Cardiac septum (tissue), 1 donor: ENCODE data around the gene DHRS4. TPM values are rescaled to one million over a fixed set of nuclear protein-coding genes. Genes with fewer than 3 reads are reported as not detected.
"Not testable (repeated sequence)": the region's sequence is repeated elsewhere in the genome, so short reads cannot be mapped to it uniquely, and the experiment has no call there.

Source experiments
- DNase-seq: peaks from one replicate; pipeline ENCODE4 v3.0.0-alpha.2; 2020; ENCODE audit warnings: low spot score
- intact Hi-C: fragments of 100-400 bp; cut with DNase I; formaldehyde crosslinking; loops from one replicate; pipeline ENCODE4 v1.14.0; 2022
- total RNA-seq: library from RNA; stranded (reverse); fragmentation: NEBNext Ultra II Directional; extraction: Animal tissue kit (Norgen Biotek cat#: 25700); gene quantifications from one replicate; pipeline ENCODE4 v1.2.1, GENCODE V29; 2021
- donor health status: DM: no; HTN: no; CAD: no.

Gene DHRS4
- total RNA-seq, 1 donor from 2014 or later, result 26.0 TPM

DNA sequence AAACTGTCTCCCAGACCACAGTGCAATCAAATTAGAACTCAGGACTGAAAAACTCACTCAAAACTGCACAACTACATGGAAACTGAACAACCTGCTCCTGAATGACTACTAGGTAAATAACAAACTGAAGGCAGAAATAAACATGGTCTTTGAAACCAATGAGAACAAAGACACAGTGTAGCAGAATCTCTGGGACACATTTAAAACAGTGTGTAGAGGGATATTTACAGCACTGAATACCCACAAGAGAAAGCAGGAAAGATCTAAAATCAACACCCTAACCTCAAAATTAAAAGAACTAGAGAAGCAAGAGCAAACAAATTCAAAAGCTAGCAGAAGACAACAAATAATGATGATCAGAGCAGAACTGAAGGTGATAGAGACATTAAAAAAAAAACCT lies 20.5 kb downstream of the DHRS4 start:
- not testable (repeated sequence) for DNase-seq
- intact Hi-C loops, result loop anchor here (2.0 kb wide), 1 partner anchor 41 kb away; no protein-coding TSS in a partner anchor

- intact Hi-C loops, DNase-seq: not testable (repeated sequence)
These were observed 23.6 kb downstream of the DHRS4 start for GRCh38 chr14:23977208-23977607.

- DNase-seq, result not testable (repeated sequence)
- intact Hi-C loops, result loop anchor here (10.0 kb wide), 1 partner anchor 113 kb away; the partner anchor contains the start of gene PCK2
These were observed 28.6 kb downstream of the DHRS4 start for GRCh38 chr14:23981951-23982813.

DNA sequence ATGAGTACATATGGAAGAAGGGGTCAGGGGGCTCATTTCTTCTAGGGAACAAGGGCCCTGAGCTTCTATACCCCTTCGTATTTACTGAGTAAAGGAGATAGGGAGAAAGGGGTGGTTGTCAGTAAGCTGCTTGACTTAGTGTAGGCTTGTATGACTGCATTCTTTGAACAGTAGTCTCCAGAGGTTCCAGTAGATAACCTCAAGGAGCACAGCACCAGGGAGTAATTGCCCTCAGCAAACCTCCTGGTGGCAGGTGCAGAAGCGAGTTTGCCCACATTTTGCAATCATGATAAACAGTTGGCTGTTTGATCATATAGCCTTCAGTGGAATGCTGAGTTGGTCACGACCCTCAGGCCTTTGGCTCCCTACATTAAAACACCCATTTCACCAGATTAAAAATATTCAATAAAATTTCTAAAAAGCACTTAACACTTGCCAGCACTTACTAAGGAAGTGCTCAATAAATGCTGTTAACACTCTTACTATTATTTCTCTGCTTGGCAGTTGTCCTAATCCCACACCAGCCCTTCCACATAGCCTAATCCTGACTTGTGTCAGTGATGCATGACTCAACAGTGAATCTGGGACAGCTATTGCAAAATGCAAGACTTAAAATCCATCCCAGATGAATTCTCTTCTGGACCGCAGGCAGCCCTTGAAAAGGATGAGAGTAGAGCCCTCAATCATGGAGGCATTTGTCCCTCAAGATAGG lies 31.5 kb downstream of the DHRS4 start:
- intact Hi-C loops, result loop anchor here (10.0 kb wide), 1 partner anchor 110 kb away; the partner anchor contains the start of gene PCK2

DNA sequence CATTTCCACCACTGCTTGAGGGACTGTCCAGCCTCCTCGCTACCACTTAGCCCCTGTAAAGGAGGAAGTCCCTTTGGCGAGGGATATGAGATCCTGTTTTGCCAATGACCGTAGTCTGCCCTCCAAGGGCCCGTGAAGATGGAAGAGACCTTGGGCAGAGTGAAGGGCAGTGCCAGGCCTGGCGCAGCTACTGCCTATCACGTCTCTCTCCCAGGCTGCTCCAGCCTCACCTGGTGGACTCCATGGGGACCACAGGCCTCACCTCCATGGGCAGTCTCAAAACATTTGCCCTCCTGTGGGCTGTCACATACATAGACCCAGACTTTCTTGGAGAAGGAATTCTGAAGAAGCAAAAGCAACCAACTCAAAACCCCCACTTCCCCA lies 34.6 kb downstream of the DHRS4 start:
- not testable (repeated sequence) for DNase-seq
- intact Hi-C loops, result loop anchor here (10.0 kb wide), 1 partner anchor 107 kb away; the partner anchor contains the start of gene PCK2

More for the DNA sequence above, 31.5 kb downstream of the DHRS4 start:
- DNase-seq, result no peak

GRCh38 chr14:23988607-23989363 lies 35.2 kb downstream of the DHRS4 start, which contains the start of gene DHRS4L2:
TSS of gene DHRS4L2 (plus strand) at chr14:23988929. CDS start at chr14:23988948, 19 bp downstream.
- DNase-seq, result peak; percentile 94
- intact Hi-C loops, result loop anchor here (10.0 kb wide), 1 partner anchor 106 kb away; the partner anchor contains the start of gene PCK2

GRCh38 chr14:23989734-23990445 lies 36.3 kb downstream of the DHRS4 start:
- intact Hi-C loops, result loop anchor here (10.0 kb wide), 1 partner anchor 105 kb away; the partner anchor contains the start of gene PCK2
- DNase-seq, result peak; percentile 76

DNA sequence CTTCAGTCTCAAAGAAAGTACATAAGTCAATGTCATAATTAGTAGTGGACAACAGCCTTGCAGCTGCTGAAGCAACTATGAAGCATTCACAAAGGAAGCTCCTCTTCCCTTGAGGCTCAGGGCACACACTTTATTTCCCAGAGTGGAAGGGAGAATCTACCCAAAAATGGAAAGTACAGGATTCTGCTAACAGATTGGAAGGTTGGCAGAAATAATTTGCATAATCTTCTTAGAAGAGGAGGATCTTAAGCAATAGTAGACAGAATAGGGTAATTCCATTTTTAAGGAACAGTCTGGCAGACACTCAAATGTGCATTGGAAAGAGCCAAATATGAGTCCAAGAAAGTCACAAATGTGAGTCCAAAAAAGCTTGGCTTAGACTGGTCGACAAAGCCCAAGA lies 37.4 kb downstream of the DHRS4 start:
- intact Hi-C loops, result not testable (repeated sequence)

DNA sequence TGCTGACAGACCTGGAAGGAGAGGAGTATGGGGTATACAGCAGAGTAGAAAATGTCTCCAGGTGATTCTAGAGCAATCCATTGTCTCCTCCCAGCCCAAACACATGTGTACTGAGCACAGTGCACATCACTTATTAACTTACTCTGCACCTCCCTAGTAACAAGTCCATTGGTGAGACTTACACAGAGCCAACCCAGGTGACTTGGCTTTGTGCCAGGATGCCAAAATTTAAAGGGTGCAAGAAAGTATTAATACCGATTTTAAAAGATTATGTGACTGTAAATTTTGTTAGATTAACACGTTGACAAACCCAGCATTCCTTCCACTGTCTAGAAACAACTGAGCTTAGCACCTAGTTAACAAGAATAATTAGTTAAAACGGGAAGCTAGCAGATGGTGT lies 39.5 kb downstream of the DHRS4 start:
- DNase-seq, intact Hi-C loops: not testable (repeated sequence)

More for the DNA sequence above, 37.4 kb downstream of the DHRS4 start:
- DNase-seq, result not testable (repeated sequence)

DNA sequence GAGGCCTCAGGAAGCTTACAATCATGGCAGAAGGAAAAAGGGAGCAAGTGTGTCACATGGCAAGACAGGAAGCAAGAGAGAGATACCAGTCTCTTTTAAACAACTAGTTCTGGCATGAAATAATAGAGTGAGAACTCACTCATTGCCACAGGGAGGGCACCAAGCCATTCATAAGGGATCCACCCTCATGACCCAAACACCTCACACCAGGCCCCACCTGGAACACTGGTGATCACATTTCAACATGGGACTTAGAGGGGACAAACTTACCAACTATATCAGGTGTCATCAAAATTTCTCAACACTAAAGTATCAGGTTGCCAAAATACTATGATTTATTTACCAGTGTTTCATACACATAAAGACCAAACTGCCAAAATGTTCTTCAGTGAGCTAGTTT lies 42.4 kb downstream of the DHRS4 start:
- intact Hi-C loops, DNase-seq: not testable (repeated sequence)

- DNase-seq, intact Hi-C loops: not testable (repeated sequence)
These were observed 43.3 kb downstream of the DHRS4 start for GRCh38 chr14:23996825-23997224.

DNA sequence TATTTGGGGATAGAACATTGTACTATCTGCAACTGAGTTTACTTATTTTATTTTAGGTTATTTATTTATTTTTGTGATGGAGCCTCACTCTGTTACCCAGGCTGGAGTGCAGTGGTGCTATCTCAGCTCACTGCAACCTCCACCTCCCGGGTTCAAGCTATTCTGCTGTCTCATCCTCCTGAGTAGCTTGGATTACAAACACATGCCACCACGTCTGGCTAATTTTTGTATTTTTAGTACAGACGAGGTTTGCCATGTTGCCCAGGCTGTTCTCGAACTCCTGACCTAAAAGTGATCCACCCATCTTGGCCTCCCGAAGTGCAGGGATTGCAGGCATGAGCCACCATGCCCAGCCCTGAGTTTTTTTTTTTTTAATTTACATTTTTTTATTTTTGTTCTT lies 46.1 kb downstream of the DHRS4 start:
- DNase-seq, intact Hi-C loops: not testable (repeated sequence)

GRCh38 chr14:24001078-24001477 lies 47.5 kb downstream of the DHRS4 start:
- intact Hi-C loops, DNase-seq: not testable (repeated sequence)

GRCh38 chr14:24001679-24002078 lies 48.1 kb downstream of the DHRS4 start:
- intact Hi-C loops, result not testable (repeated sequence)

GRCh38 chr14:24006471-24006816 lies 52.9 kb downstream of the DHRS4 start:
- intact Hi-C loops, result not testable (repeated sequence)

More at GRCh38 chr14:24001679-24002078, 48.1 kb downstream of the DHRS4 start:
- not testable (repeated sequence) for DNase-seq

GRCh38 chr14:24006817-24007652 lies 53.5 kb downstream of the DHRS4 start:
- DNase-seq, result peak; percentile 80
- intact Hi-C loops, result not testable (repeated sequence)

More at GRCh38 chr14:24006471-24006816, 52.9 kb downstream of the DHRS4 start:
- not testable (repeated sequence) for DNase-seq

DNA sequence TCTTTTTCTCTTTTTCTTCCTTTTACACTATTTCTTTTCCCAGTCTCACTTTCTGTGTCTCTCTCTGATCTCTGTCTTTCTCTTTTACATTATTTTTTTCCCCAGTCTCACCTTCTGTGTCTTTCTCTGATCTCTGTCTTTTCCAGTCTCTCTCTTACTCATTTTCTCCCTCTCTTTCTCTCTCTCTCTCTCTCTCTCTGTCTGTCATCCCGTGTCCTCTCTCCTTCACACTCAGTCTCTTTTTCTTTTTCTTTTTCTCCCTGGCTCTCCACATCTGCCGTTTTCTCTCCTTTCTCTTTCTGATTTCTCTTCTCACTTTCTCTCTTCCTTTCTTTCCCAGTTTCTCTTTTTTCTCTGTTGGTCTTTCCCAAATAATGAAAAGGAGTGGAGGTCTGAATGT lies 57.5 kb downstream of the DHRS4 start:
- DNase-seq, result no peak
- intact Hi-C loops, result loop anchor here (5.0 kb wide), 1 partner anchor 81 kb away; the partner anchor contains the start of gene PCK2
